ENCODE measurements around the gene GAS2L1. TPM values are rescaled to one million over a fixed set of nuclear protein-coding genes. Genes with fewer than 3 reads are reported as not detected.

Gene GAS2L1
- total RNA-seq, 1 experiment from 2014 or later: 29.4 TPM

DNA sequence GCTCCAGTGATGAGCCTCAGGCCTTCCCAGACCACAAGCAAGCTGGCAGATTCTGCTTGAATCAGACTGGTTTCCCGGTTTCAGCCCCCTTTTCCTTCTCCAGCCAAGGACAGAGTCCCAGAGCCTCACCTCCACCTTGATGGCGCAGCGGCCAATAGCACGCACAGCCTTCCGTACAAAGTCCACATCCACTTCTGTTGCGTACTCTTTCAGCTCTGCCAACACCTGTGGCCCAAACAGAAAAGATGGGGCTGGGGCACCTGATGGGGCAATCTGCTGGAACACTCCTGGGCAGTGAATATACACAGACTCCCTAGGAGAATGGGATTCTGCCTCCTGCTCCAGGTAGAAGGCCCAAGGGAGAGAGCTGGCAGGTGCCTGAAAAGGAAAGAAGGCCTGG, 44.6 kb downstream of the GAS2L1 start:
- ATAC-seq (no peak), DNase-seq (ENCODE audit: low read depth, low spot score) (no peak)
- Histone ChIP-seq H2AFZ (ENCODE audit: low read depth, low read length, poor library complexity, severe bottlenecking) (no peak overlapping the region), H3K36me3 (ENCODE audit: control insufficient read depth in 1 of 2, insufficient read depth in 2 of 2, low read length in 2 of 2) (peaks cover 18 to 44% of the 10 kb centered on the region in 2 experiments; a peak in 3 of 4 replicates), H3K9me3 (ENCODE audit: control insufficient read depth in 1 of 2, insufficient read depth in 1 of 2, low read depth in 1 of 2, low read length in 2 of 2) (no peaks in the 10 kb centered on the region), H3K9me2 (ENCODE audit: insufficient read depth) (no peaks in the 10 kb centered on the region), H3K9ac (ENCODE audit: low read length) (no peak overlapping the region), H3K4me1 (ENCODE audit: control insufficient read depth in 1 of 2, insufficient read depth in 2 of 2, low read length in 2 of 2) (peaks cover 3 to 4% of the 10 kb centered on the region in 2 experiments; a peak in 3 of 4 replicates), H3K27ac (ENCODE audit: low read depth, low read length) (no peak overlapping the region), H3K79me2 (ENCODE audit: insufficient read depth, low read length) (no peaks in the 10 kb centered on the region), H3K27me3 (ENCODE audit: insufficient read depth, low read length) (no peaks in the 10 kb centered on the region), H3K4me2 (ENCODE audit: low read length) (no peak overlapping the region), H3K4me3 (replicated peaks in 1 of 2; ENCODE audit: low read depth in 1 of 2, low read length in 2 of 2) (no peak overlapping the region), H4K20me1 (ENCODE audit: insufficient read depth) (no peaks in the 10 kb centered on the region)
- BruUV-seq (replicated peaks): no TSS peak
- TF ChIP-seq SP1 (IDR thresholded peaks at IDR 0.05; ENCODE audit: low read depth) (no peak), EZH2phosphoT487 (IDR thresholded peaks at IDR 0.05; ENCODE audit: borderline replicate concordance) (no peak), CEBPB (IDR thresholded peaks at IDR 0.05; ENCODE audit: low read depth) (no peak), ELF1 (IDR thresholded peaks at IDR 0.05; ENCODE audit: borderline replicate concordance, low read depth) (no peak)
- intact Hi-C loops (cut with micrococcal nuclease): no loop called here
- CTCF ChIA-PET: no interaction called here
- POLR2A ChIA-PET: no interaction called here
- RAD21 ChIA-PET (ENCODE audit: low non-redundant PET in 1 of 2, low total read pairs in 2 of 2, uncharacterized antibody in 2 of 2, unreplicated experiment in 2 of 2): no interaction called here

DNA sequence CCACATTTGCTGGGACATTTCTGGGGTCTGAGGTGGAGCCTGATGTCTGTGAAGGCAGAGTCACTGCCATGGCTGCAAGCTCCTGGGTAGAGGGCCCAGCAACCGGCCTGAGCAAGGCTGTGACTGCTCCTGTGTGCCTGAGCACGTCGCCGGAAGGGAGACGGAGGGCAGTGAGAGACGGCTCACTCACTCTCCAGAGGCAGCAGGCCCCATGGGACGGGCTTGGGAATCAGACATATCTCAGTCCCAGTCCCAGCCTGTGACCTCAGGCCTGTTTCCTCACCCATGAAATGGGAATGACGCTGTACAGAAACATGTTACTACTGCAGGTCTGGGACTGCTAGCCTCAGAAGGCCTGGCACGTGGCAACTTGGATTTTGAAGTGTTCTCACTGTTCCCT, 45.4 kb downstream of the GAS2L1 start:
- intact Hi-C loops (cut with micrococcal nuclease): no loop called here
- Histone ChIP-seq H3K27me3 (ENCODE audit: insufficient read depth, low read length) (no peaks in the 10 kb centered on the region), H4K20me1 (ENCODE audit: insufficient read depth) (no peaks in the 10 kb centered on the region), H3K4me3 (replicated peaks in 1 of 2; ENCODE audit: low read depth in 1 of 2, low read length in 2 of 2) (no peak overlapping the region), H3K27ac (ENCODE audit: low read depth, low read length) (no peak overlapping the region), H3K36me3 (ENCODE audit: control insufficient read depth in 1 of 2, insufficient read depth in 2 of 2, low read length in 2 of 2) (peaks cover 18 to 38% of the 10 kb centered on the region in 2 experiments; a peak in 3 of 4 replicates), H2AFZ (ENCODE audit: low read depth, low read length, poor library complexity, severe bottlenecking) (no peak overlapping the region), H3K9me3 (ENCODE audit: control insufficient read depth in 1 of 2, insufficient read depth in 1 of 2, low read depth in 1 of 2, low read length in 2 of 2) (no peaks in the 10 kb centered on the region), H3K79me2 (ENCODE audit: insufficient read depth, low read length) (no peaks in the 10 kb centered on the region), H3K4me2 (ENCODE audit: low read length) (no peak overlapping the region), H3K9me2 (ENCODE audit: insufficient read depth) (no peaks in the 10 kb centered on the region), H3K4me1 (ENCODE audit: control insufficient read depth in 1 of 2, insufficient read depth in 2 of 2, low read length in 2 of 2) (peaks cover 0 to 3% of the 10 kb centered on the region in 2 experiments; a peak in 1 of 4 replicates), H3K9ac (ENCODE audit: low read length) (no peak overlapping the region)
- no TSS peak for BruUV-seq (replicated peaks)
- ChIA-PET CTCF (no interaction called here), POLR2A (interaction anchor here (0.6 kb wide), 1 partner anchor 1640 kb away, joined by 3 read pairs; no protein-coding TSS in a partner anchor), RAD21 (ENCODE audit: low non-redundant PET in 1 of 2, low total read pairs in 2 of 2, uncharacterized antibody in 2 of 2, unreplicated experiment in 2 of 2) (no interaction called here)
- ATAC-seq: no peak
- DNase-seq (ENCODE audit: low read depth, low spot score): no peak
- TF ChIP-seq, protein P1, sequence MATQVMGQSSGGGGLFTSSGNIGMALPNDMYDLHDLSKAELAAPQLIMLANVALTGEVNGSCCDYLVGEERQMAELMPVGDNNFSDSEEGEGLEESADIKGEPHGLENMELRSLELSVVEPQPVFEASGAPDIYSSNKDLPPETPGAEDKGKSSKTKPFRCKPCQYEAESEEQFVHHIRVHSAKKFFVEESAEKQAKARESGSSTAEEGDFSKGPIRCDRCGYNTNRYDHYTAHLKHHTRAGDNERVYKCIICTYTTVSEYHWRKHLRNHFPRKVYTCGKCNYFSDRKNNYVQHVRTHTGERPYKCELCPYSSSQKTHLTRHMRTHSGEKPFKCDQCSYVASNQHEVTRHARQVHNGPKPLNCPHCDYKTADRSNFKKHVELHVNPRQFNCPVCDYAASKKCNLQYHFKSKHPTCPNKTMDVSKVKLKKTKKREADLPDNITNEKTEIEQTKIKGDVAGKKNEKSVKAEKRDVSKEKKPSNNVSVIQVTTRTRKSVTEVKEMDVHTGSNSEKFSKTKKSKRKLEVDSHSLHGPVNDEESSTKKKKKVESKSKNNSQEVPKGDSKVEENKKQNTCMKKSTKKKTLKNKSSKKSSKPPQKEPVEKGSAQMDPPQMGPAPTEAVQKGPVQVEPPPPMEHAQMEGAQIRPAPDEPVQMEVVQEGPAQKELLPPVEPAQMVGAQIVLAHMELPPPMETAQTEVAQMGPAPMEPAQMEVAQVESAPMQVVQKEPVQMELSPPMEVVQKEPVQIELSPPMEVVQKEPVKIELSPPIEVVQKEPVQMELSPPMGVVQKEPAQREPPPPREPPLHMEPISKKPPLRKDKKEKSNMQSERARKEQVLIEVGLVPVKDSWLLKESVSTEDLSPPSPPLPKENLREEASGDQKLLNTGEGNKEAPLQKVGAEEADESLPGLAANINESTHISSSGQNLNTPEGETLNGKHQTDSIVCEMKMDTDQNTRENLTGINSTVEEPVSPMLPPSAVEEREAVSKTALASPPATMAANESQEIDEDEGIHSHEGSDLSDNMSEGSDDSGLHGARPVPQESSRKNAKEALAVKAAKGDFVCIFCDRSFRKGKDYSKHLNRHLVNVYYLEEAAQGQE (IDR thresholded peaks at IDR 0.05; ENCODE audit: low read depth): no peak
- no peak for TF ChIP-seq EZH2phosphoT487 (IDR thresholded peaks at IDR 0.05; ENCODE audit: borderline replicate concordance)
- TF ChIP-seq ZFX (IDR thresholded peaks at IDR 0.05): no peak
- TF ChIP-seq, protein P2, sequence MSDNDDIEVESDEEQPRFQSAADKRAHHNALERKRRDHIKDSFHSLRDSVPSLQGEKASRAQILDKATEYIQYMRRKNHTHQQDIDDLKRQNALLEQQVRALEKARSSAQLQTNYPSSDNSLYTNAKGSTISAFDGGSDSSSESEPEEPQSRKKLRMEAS (IDR thresholded peaks at IDR 0.05): no peak
- no peak for TF ChIP-seq RAD21 (IDR thresholded peaks at IDR 0.05; ENCODE audit: low read depth)
- no peak for TF ChIP-seq ZNF274 (IDR thresholded peaks at IDR 0.05; ENCODE audit: low read depth, low read length)
- TF ChIP-seq SP1 (IDR thresholded peaks at IDR 0.05; ENCODE audit: low read depth): no peak
- no peak for TF ChIP-seq JUND (IDR thresholded peaks at IDR 0.05)
